Measurements from ENCODE around the gene TNIP3.
A peak's percentile ranks its signal among the peaks of the same experiment; 100 is the strongest.
"Not testable (repeated sequence)": the region's sequence is repeated elsewhere in the genome, so short reads cannot be mapped to it uniquely, and the experiment has no call there.

TNIP3 gene

DNA sequence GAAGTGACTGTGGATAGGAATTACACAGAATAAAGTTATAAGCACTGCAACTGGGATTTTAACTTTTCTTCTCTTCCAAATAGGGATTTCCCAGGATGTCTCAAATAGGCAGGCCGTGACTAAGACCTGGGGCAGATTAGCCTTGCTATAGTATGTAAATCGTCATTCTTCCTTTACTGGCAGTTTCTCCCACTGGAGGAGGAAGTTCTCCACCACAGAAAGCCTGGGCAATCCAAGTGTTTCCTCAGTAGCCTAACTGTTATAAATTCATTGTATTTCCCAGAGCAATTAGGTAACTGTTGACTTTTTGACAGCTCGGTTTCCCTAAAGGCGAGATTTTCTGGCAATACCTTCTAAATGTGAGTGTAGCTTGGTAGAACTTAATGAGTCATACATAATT is at the start of gene TNIP3:
Gene TNIP3 (minus strand): TSS at position 31 of the 400 bp plus-strand sequence. CDS start 196 bp downstream, outside the sequence.
- DNase-seq: no peak

GRCh38 chr4:121212806-121213205 is 48.7 kb upstream of the TNIP3 start:
- no peak for DNase-seq

DNA sequence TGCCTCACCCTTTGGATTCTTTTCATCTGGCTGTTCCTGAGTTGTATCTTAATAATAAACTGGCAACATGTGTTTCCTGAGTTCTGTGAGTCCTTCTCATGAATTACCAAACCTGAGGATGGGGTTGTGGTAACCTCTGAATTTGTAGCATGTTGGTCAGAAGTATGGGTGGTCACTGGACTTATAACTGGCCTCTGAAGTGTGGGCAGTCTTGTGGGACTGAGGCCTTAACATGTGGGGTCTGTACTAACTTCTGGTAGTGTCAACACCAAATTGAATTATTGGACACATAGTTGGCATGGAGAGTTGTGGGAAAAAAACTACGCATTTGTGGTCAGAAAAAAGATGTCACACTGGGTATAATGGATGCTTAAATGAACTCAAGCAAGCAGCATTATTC is 45.0 kb upstream of the TNIP3 start:
- no peak for DNase-seq

GRCh38 chr4:121208244-121209007 is 44.3 kb upstream of the TNIP3 start:
- no peak for DNase-seq

DNA sequence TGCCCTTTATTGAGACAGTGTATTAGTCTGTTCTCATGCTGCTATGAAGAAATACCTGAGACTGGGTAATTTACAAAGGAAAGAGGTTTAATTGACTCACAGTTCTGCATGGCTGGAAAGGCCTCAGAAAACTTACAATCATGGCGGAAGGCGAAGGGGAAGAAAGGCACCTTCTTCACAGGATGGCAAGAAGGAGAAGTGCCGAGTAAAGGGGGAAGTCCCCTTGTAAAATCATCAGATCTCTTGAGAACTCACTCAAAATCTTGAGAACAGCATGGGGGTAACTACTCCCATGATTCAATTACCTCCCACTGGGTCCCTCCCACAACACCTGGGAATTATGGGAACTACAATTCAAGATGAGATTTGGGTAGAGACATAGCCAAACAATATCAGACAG is 41.7 kb upstream of the TNIP3 start:
- not testable (repeated sequence) for DNase-seq

GRCh38 chr4:121200795-121201472 is 36.8 kb upstream of the TNIP3 start:
- no peak for DNase-seq

DNA sequence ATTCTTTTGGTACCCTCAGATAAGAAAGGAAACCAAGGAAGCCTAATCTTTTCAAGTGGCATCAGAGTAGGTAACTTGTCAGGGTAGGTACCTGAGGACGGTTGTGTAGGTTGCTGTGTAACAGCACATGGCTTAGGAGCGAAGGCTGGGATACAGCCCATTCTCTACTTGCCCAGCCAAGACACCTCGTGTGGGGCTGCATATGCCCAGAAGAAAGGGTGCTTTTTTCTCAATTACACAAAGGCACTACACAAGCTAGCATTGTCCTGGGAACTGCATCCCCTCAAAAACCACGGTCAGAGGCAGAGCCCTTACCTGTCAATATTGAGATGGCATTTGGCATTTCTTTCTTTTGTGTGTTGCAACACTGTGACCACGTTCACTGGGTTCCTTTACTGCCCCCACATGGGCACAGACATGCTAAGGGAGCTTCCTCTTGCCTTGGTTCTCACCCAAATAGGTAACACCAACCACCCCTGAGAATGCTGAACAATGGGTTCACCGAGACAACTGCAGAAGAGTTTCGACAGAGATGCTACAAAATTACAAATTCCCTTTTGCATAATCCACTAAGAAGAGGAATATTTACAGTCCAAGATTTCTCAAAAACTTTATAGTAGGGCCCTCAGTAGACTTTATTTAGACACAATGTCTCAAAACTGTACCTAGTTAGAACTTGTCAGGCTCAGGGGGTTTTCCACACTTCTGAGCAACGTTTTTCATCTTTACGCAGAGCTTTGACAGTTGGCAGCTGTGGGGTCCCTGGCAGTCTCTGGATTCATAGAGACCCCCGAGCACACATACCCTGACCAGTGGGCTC is 35.8 kb upstream of the TNIP3 start:
- DNase-seq: no peak

GRCh38 chr4:121198251-121198650 is 34.1 kb upstream of the TNIP3 start:
- DNase-seq: no peak

- DNase-seq: no peak
These were observed 31.5 kb upstream of the TNIP3 start for GRCh38 chr4:121195649-121196048.

- DNase-seq: no peak
These were observed 28.4 kb upstream of the TNIP3 start for GRCh38 chr4:121192480-121192879.

- no peak for DNase-seq
These were observed 27.9 kb upstream of the TNIP3 start for GRCh38 chr4:121192013-121192412.

GRCh38 chr4:121191361-121191760 is 27.2 kb upstream of the TNIP3 start:
- DNase-seq: no peak

DNA sequence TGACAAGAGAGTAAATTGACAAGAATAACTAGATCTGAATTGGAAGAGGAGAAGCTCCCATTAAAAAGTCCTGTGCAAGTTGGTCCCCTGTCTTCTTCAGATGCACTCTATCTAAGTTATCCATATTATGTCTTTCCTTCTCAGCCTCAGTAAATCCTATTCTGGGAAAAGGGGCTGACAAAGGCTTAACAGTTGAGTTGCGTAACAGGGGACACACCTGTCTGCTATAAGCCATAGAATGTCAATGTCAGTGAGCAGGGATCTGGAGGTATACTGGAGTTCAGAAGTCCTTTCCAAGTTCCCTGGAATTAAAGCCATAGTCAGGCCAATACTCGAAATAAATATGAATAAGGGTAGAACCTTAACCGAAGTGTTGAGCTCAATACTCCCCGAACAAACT is 26.3 kb upstream of the TNIP3 start:
- no peak for DNase-seq

DNA sequence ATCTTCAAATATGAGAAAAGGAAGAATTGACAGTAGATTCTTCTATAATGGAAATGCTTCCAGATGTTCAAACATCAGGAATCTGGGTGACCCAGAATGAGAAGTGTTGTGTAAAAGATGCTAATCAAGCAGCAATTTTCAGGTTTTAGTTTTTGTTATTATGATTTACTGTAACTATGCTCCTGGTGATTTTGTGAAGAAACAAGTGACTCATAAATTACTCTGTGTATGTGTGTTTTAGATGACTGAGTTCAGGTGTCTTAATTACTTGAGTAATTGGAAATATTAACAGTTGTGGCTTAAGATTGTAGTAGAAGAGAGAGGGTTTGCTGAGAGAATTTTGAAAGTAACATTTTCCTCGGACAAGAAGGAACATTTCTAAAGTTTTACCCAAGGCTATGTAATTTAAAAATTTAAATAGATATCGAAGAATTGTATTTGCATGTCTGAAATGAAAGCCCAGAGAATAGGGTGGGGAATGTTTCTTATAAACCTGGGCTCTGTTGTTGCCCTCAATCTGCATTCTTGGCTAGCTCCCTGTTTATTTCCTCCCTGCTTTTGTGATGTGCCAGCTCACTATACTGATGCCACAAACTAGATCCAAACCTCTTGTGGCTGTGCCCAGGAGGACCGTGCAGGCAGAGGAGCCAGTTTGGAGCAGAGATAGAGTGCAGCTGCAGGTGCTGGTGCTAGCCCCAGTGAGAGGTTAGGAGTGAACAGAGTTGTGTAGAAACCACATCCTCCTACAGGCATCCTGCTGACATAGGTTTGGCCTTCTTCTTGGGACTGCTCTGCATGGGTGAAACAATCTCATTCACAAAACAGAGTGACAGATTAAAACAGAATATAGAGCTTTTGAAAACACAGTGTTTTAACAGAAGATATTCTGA is 25.4 kb upstream of the TNIP3 start:
- DNase-seq: no peak

GRCh38 chr4:121187206-121187605 is 23.1 kb upstream of the TNIP3 start:
- DNase-seq: no peak

DNA sequence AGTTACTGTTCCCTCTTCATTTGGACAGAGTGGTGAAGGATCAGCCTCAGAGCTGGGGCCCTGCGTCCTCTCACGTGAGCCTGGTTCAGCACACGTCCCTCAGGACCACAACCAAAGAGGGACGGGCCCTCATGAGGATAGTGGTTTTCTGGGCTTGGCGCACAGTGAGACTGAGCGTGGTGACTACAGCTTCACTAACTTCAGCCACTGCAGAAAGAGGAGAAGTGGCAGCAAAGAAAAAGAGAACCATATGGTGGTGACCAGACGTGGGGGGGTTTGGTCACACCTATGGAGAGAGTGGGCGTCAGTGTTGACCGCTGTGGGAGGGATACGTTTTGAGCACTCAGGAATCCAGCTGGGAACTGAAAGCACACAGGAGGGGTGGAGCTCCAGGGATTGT is 21.8 kb upstream of the TNIP3 start:
- DNase-seq: no peak

- no peak for DNase-seq
These were observed 19.9 kb upstream of the TNIP3 start for GRCh38 chr4:121183989-121184388.

GRCh38 chr4:121183361-121183760 is 19.2 kb upstream of the TNIP3 start:
- no peak for DNase-seq

DNA sequence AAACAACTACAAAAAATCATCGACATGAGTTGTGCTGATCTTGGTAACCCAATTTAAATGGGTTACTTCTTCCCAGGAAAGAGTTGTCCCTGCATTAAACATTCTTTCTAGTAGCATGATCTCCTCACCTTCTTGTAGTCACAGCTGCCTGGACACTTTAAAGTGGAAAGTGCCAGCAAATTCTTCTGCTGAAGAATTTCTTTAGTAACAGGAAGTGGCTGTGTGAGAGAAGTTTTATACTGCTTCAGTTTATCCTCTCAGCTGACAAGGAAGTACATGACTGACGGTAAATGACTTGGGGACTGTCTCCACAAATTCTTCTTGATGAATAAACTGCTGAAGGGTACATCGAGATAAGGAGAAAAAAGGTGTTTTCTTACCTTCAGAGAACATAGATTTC is 18.2 kb upstream of the TNIP3 start:
- DNase-seq: no peak

- DNase-seq: no peak
These were observed 17.4 kb upstream of the TNIP3 start for GRCh38 chr4:121181493-121181892.

DNA sequence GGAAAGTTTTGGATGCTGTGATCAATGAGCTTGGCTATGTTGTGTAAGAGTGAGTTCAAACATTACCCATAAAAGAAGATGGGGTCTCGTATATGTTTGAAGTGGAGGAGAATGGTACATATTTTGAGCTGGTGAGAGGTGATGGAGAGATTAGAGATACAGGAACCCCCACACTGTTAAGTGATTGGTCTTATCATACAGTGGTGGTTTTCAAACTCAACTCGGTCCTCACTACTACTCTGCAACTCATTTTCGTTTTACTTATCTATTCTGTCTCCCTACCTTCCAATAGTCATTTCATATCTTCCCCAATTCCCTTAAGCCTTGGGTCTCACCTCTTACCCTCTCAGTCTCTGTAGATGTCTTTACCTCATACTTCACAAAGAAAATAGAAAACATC is 16.4 kb upstream of the TNIP3 start:
- no peak for DNase-seq

DNA sequence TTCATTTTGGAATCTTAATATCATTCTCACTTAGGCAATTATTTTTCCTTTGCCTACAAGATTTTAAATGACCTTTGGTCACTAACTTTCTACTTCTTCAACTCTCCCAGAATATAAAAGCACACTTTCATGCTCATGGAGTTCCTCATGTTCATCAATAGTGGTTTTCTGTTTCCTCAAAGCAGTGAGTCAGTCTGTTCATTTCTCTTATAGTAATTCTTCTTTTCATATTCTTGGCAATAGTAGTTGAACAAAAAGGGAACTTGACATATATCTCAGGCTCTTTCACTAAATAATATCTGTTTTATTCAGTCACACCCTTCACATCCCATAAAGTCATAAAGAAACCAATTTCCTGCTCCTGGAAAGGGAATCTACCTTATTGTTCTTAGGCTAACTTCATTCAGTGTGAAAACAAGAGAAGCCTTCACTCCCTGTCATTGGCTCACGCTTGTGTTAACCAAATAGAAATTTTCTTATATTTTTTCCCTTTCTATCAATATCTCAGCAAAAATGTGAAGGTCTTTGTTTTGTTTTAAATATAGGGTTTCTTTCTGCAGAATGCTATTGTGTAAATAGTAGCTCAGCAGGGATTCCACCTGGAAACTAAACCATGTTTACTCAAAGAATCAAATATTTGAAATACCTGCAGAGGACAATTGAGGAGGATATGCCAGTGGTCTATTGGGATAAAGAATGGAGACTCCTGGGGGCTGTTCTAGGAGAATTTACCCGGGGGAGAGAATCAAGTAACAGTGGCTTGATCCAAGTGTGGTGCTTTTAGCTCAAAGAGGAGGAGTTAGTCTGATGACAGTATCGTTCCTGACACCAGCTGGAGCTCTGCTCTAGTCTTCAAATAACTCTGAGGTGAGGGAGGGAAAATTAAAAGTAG is 13.4 kb upstream of the TNIP3 start:
- peak; percentile 19 for DNase-seq

All from SIG-M5 (cell line).